GM18511 (cell line): ENCODE data around the gene ZNF680.
"Not testable (repeated sequence)": the region's sequence is repeated elsewhere in the genome, so short reads cannot be mapped to it uniquely, and the experiment has no call there.

Experiments
- ATAC-seq: cut with Tn5 transposase; IDR thresholded peaks from one replicate; pipeline ENCODE4 v1.9.1; 2021; ENCODE audit warnings: mild to moderate bottlenecking, moderate library complexity; ENCODE audit not compliant: unreplicated experiment

Gene ZNF680

DNA sequence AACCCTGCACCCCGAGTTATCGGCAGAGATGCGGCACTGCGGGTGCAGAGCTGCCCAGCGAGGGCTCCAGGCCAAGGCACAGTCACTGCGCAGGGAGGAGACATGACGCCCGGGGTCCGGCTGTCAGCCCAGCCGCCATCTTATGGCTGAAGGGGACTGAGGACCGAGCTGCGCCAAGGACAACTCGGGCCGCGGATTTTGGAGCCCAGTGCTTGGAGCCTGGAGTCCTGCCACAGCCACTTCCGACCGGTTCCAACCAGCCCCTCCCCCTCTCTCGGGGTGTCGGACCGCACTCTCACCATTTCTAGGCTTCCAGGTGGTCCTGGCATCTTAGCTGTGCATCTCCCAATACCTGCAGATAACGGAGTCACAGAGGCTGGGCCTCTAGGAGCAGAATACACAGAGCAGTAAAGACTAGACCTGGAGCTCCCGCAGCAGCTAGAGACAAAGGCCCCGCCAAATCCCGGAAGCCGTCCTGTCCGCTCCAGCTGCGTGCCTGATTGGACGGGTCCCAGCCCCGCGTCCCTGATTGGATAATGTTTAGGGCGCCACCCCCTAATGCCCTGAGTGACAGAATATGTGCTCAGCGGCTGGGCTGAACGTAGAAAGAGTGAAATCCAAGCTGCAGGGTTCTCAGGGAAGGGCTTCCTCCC lies at the start of gene ZNF680:
Gene ZNF680 (minus strand): TSS at position 446 of the 653 bp plus-strand sequence. CDS start 117 bp downstream, at position 329.
- peak; percentile 99 for ATAC-seq

DNA sequence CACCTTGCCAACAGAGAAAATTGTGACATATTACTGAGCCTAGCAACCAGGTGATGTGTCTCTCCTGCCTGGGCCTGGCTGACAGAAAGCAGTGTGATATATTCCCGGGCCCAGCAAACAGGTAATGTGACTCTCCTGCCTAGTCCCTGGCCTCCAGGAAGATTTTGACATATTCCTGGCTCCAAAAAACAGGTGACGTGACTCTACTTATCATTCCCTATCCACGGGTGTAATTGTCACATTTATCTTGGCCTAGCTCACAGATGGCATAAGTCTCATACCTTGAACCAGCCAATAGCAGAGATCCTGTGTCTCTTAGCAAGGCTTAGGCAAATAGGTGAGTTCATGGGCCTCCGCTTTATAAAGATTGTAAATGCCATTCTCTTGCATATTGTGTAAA lies 49.6 kb upstream of the ZNF680 start:
- no peak for ATAC-seq

- ATAC-seq, result no peak
These were observed 48.8 kb upstream of the ZNF680 start for GRCh38 chr7:64611717-64612116.

DNA sequence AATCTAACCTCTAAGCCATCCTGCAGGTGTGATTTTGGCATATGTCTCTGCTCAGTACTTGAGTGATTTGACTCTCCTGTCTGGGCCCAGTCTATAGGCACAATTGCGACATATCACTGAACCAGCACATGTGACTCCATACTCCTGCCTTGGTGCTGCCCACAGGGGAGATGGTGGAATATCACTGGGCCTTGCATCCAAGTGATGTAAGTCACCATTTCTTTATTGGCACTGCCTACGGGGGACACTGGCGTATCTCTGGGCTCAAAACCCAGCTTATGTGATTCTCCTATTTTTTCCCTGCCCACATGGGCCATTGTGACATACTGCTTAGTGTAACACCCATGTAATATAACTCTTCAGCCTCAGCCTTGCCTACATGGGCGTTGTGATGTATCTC lies 48.1 kb upstream of the ZNF680 start:
- ATAC-seq, result no peak

- ATAC-seq, result no peak
These were observed 45.4 kb upstream of the ZNF680 start for GRCh38 chr7:64608116-64608910.

DNA sequence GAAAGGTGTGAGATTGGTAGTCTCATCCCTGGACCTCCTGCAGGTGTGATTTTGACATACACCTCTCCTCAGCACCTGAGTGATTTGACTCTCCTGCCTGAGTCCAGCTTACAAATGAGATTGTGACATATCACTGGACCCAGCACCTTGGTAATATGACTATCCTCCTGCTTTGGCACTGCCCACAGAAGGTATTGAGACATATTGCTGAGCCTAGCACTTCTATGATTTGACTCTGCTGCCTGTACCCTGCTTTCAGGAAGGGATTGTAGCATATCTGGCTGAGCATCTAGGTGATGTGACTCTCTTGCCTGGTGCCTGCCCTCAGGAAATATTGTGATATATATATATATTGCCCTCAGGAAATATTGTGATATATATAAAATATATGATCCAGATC lies 43.5 kb upstream of the ZNF680 start:
- no peak for ATAC-seq

GRCh38 chr7:64603271-64603670 lies 40.4 kb upstream of the ZNF680 start:
- no peak for ATAC-seq

DNA sequence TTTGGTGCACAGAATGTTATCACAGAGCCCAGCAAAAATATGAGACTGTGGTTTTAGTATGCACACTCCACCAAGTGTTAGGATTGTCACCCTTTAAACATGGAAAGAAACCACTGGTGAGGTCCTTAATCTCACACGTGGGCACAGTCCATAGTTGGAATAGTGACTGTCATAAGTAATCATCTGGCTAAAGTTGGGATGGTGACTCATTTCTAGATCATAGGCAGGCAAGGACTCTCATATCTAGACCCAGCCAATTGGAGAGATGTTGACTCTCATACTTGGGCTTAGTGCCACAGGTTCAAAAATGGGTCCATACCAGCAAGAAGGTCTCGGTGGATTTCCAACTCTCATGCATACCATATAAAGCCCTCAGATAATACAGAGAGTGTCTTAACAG lies 39.6 kb upstream of the ZNF680 start:
- no peak for ATAC-seq

DNA sequence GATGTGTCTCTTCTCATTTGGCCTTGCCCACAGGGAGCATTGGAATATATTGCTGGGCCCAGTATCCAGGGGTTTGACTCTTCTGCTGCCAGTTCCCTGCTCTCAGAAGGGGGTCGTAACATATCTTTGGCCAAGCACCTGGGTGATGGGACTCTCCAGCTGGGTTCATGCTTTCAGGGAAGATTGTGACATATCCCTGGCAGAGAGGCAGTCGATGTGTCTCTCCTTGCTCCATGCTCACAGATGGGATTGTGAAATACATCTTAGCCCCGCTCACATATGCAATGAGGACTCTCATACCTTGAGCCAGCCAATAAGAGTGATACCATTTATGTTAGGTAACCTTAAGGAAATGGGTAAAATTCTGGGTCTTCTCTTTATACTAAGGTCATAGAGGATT lies 39.2 kb upstream of the ZNF680 start:
- no peak for ATAC-seq

- ATAC-seq, result no peak
These were observed 36.5 kb upstream of the ZNF680 start for GRCh38 chr7:64599359-64599758.

DNA sequence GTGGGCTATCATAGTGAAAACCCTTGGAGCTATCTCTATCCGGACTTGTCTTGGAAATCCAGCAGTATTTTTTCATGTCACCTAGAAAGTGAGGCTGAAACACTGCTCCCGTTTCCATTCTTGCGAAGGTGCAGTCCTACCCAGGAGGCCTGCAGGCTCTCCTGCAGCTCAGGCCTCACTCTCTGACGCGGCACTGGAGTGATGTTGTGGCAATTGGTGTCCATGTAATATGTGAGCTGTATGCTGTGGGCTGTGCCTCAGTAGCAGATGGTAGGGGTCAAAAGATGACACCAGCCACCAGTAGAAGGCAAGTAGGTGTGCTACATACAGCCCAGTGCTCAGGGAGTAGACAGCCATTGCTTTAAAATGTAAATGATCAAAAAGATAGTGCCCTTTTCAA lies 28.1 kb upstream of the ZNF680 start:
- no peak for ATAC-seq

DNA sequence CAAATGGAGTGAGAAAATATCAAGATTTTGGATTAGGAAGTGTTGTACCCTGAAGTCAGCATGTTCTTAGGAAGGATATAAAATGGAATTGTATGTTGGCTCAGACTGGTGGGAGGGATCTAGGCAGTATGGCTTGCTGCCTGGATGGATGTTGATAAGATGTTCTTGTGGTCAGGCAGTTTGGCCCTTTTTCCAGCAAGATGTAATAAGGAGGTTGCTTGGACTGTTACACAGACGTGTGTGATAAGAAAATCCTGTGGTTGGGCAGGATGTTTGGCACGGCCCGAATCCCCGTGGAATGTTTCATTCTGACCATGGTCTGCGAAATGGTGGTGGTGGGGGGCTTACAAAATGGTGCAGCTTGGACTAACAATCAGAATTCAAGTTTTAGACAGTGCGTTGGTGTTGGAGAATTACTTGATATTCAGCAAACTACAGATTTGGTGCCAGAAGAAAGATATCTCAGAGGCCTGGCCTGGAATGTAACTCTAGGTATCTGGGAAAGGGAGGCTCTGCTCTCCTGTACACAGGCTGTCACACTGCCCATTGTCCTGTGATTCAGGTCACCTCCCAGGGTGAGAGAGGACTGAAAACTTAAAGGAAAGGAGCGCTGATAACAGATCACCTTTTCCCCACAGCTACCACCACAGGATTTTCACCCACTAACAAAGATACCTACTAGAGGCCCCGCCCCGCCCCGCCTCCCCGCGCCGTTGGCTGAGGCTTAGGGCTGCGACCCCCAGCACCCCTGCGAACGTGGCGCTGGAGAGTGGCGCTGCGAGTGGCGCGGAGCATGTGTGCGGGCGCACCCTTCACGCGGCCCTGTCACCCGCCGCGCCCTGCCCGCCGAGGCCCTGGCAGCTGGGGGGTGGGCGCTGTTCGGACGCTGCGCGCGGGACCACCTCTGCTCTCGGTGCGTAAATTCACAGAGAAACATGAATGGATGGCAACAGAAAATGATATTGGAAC lies 19.3 kb upstream of the ZNF680 start:
- no peak for ATAC-seq

DNA sequence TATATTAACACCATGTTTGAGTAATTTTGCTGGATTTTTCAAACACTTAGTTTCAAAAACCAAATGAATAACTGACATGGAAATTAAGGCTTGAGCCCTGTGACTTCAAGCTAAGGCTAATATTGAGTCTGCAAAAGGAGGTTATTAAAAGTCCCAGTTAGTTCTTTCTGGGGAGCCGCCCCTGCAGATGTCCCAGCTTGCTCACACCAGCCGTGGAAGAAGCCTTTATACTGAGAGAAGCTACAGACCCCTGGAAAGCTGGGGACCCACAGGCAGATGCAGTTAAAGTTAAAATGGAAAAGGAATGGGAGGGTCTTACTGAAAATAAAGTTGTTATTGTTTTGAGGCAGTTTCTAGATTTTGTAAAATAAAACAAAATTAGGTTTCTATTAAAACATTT lies 18.5 kb upstream of the ZNF680 start:
- no peak for ATAC-seq

GRCh38 chr7:64574540-64575099 lies 11.7 kb upstream of the ZNF680 start:
- no peak for ATAC-seq

GRCh38 chr7:64570284-64570605 lies 7.4 kb upstream of the ZNF680 start:
- ATAC-seq, result not testable (repeated sequence)

GRCh38 chr7:64569372-64570283 lies 6.8 kb upstream of the ZNF680 start:
- peak; percentile 53 for ATAC-seq

DNA sequence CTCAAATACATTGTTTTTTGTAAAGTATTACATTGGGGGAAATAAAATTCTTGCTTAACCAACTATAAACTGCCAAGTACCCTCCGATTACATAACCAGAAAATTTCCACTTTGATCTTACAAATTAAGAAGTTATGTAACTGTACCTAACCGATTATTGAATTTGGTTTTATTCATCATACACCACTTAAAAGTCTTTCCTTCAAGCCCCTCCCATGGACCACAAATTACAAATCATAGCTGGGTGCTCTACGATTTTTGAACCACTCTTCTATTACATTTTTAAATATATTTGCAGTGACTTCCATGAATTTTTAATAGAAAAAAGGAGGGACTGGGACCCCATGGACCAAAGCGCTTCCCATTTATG lies 630 bp downstream of the ZNF680 start:
- peak; percentile 3 for ATAC-seq

- no peak for ATAC-seq
These were observed 3.7 kb downstream of the ZNF680 start for GRCh38 chr7:64559206-64559605.

DNA sequence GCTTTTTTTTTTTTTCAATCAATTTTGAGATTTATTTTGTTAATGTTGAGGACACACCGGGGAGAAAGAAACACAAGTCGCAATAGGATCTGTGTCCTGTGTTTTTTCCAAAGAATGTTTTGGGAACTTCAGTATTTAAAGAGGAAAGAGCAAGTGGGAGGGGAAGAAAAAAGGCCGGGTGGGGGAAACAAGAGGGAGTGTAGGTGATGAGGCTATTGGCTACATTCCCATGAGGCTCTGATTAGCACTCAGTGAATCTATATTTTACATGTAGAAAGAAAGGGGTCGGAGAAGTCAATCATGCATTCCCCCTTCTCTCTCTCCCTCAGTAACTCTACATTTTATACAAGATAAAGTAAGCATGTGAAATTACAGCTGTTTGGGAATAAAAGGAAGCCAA lies 4.1 kb downstream of the ZNF680 start:
- ATAC-seq, result no peak

GRCh38 chr7:64558323-64558705 lies 4.6 kb downstream of the ZNF680 start:
- ATAC-seq, result no peak
